ENCODE data around the gene ANTXRL.
"Not testable (repeated sequence)": the region's sequence is repeated elsewhere in the genome, so short reads cannot be mapped to it uniquely, and the experiment has no call there.

Gene ANTXRL

GRCh38 chr10:46254007-46254383 is 32.8 kb upstream of the ANTXRL start:
- no peak overlapping the region for H3K9ac ChIP-seq (ENCODE audit: low read depth, low read length, poor library complexity)
- no peaks in the 10 kb centered on the region for H3K36me3 ChIP-seq (replicated peaks in 1 of 2; ENCODE audit: control insufficient read depth in 2 of 2, insufficient read depth in 2 of 2, low read length in 2 of 2)
- peak overlapping the region; percentile 36 for H2BK120ac ChIP-seq (ENCODE audit: low read depth, low read length)
- H3K4me1 ChIP-seq (ENCODE audit: control insufficient read depth in 2 of 2, insufficient read depth in 1 of 2, low read depth in 1 of 2, low read length in 2 of 2), result no peaks in the 10 kb centered on the region
- no peak overlapping the region for H2BK15ac ChIP-seq (ENCODE audit: low read length)
- no CpG with 5 or more reads among the region's 6 CpGs for WGBS, 2 donors (ENCODE audit: extremely low coverage in 2 of 2, insufficient read length in 2 of 2, insufficient replicate concordance in 1 of 2)
- no peaks in the 10 kb centered on the region for H3K79me1 ChIP-seq (ENCODE audit: low read depth, low read length)
- peak overlapping the region; percentile 56 for H3K4ac ChIP-seq (ENCODE audit: low read length)
- H3K27me3 ChIP-seq (ENCODE audit: control insufficient read depth in 3 of 3, insufficient read depth in 3 of 3, low read depth in 1 of 3, low read length in 3 of 3), result no peaks in the 10 kb centered on the region
- H3K23ac ChIP-seq (ENCODE audit: low read depth, low read length, poor library complexity), result peak overlapping the region; percentile 68
- H2AK5ac ChIP-seq (ENCODE audit: low read depth, low read length), result peak overlapping the region; percentile 94
- H3K14ac ChIP-seq (ENCODE audit: low read length), result peak overlapping the region; percentile 60
- no peak overlapping the region for H3K4me3 ChIP-seq (ENCODE audit: low read length in 2 of 2)
- no peak overlapping the region for H4K8ac ChIP-seq (ENCODE audit: low read depth, low read length)
- H4K91ac ChIP-seq (ENCODE audit: low read depth, low read length, poor library complexity), result no peak overlapping the region
- peak overlapping the region; percentile 94 for H2BK5ac ChIP-seq (ENCODE audit: low read length)
- H3K18ac ChIP-seq (ENCODE audit: low read length), result no peak overlapping the region
- H3K4me2 ChIP-seq (ENCODE audit: insufficient read depth, low read length, poor library complexity, severe bottlenecking), result no peak overlapping the region
- H2BK12ac ChIP-seq (ENCODE audit: low read length), result no peak overlapping the region
- no peak overlapping the region for H3K27ac ChIP-seq (replicated peaks; ENCODE audit: low read length)
- H2AFZ ChIP-seq (ENCODE audit: low read length), result no peak overlapping the region
- no peak for DNase-seq (ENCODE audit: low spot score)
- no peaks in the 10 kb centered on the region for H3K9me3 ChIP-seq (replicated peaks in 1 of 2; ENCODE audit: control insufficient read depth in 2 of 2, insufficient read depth in 1 of 2, low read depth in 1 of 2, low read length in 2 of 2)

GRCh38 chr10:46254467-46254866 is 32.3 kb upstream of the ANTXRL start:
- Histone ChIP-seq H3K4ac (ENCODE audit: low read length) (no peak overlapping the region), H3K4me2 (ENCODE audit: insufficient read depth, low read length, poor library complexity, severe bottlenecking) (no peak overlapping the region), H2AK5ac (ENCODE audit: low read depth, low read length) (no peak overlapping the region), H3K4me1 (ENCODE audit: control insufficient read depth in 2 of 2, insufficient read depth in 1 of 2, low read depth in 1 of 2, low read length in 2 of 2) (no peaks in the 10 kb centered on the region), H2BK15ac (ENCODE audit: low read length) (no peak overlapping the region), H4K91ac (ENCODE audit: low read depth, low read length, poor library complexity) (no peak overlapping the region), H3K4me3 (ENCODE audit: low read length in 2 of 2) (no peak overlapping the region), H3K9ac (ENCODE audit: low read depth, low read length, poor library complexity) (no peak overlapping the region), H3K23ac (ENCODE audit: low read depth, low read length, poor library complexity) (peak overlapping the region; percentile 68), H2BK12ac (ENCODE audit: low read length) (no peak overlapping the region), H3K18ac (ENCODE audit: low read length) (no peak overlapping the region), H3K79me1 (ENCODE audit: low read depth, low read length) (no peaks in the 10 kb centered on the region), H3K9me3 (replicated peaks in 1 of 2; ENCODE audit: control insufficient read depth in 2 of 2, insufficient read depth in 1 of 2, low read depth in 1 of 2, low read length in 2 of 2) (no peaks in the 10 kb centered on the region), H2AFZ (ENCODE audit: low read length) (no peak overlapping the region), H3K27me3 (ENCODE audit: control insufficient read depth in 3 of 3, insufficient read depth in 3 of 3, low read depth in 1 of 3, low read length in 3 of 3) (no peaks in the 10 kb centered on the region), H3K14ac (ENCODE audit: low read length) (no peak overlapping the region), H4K8ac (ENCODE audit: low read depth, low read length) (no peak overlapping the region), H2BK120ac (ENCODE audit: low read depth, low read length) (no peak overlapping the region), H3K27ac (replicated peaks; ENCODE audit: low read length) (no peak overlapping the region), H2BK5ac (ENCODE audit: low read length) (peak overlapping the region; percentile 94), H3K36me3 (replicated peaks in 1 of 2; ENCODE audit: control insufficient read depth in 2 of 2, insufficient read depth in 2 of 2, low read length in 2 of 2) (no peaks in the 10 kb centered on the region)
- no peak for DNase-seq (ENCODE audit: low spot score)
- no CpG with 5 or more reads among the region's 4 CpGs for WGBS, 2 donors (ENCODE audit: extremely low coverage in 2 of 2, insufficient read length in 2 of 2, insufficient replicate concordance in 1 of 2)

GRCh38 chr10:46255210-46255609 is 31.6 kb upstream of the ANTXRL start:
- not testable (repeated sequence) for H3K9ac ChIP-seq (ENCODE audit: low read depth, low read length, poor library complexity); H4K91ac ChIP-seq (ENCODE audit: low read depth, low read length, poor library complexity); H2BK12ac ChIP-seq (ENCODE audit: low read length); H3K27me3 ChIP-seq (ENCODE audit: control insufficient read depth in 3 of 3, insufficient read depth in 3 of 3, low read depth in 1 of 3, low read length in 3 of 3); H3K18ac ChIP-seq (ENCODE audit: low read length); DNase-seq (ENCODE audit: low spot score); H2AK5ac ChIP-seq (ENCODE audit: low read depth, low read length); H3K27ac ChIP-seq (replicated peaks; ENCODE audit: low read length); H4K8ac ChIP-seq (ENCODE audit: low read depth, low read length); H3K4me2 ChIP-seq (ENCODE audit: insufficient read depth, low read length, poor library complexity, severe bottlenecking); H2BK15ac ChIP-seq (ENCODE audit: low read length); H3K4me1 ChIP-seq (ENCODE audit: control insufficient read depth in 2 of 2, insufficient read depth in 1 of 2, low read depth in 1 of 2, low read length in 2 of 2); H3K9me3 ChIP-seq (replicated peaks in 1 of 2; ENCODE audit: control insufficient read depth in 2 of 2, insufficient read depth in 1 of 2, low read depth in 1 of 2, low read length in 2 of 2); H3K14ac ChIP-seq (ENCODE audit: low read length); H2BK120ac ChIP-seq (ENCODE audit: low read depth, low read length); H3K36me3 ChIP-seq (replicated peaks in 1 of 2; ENCODE audit: control insufficient read depth in 2 of 2, insufficient read depth in 2 of 2, low read length in 2 of 2); H3K23ac ChIP-seq (ENCODE audit: low read depth, low read length, poor library complexity); H2BK5ac ChIP-seq (ENCODE audit: low read length); H3K4me3 ChIP-seq (ENCODE audit: low read length in 2 of 2); H3K4ac ChIP-seq (ENCODE audit: low read length); H3K79me1 ChIP-seq (ENCODE audit: low read depth, low read length); H2AFZ ChIP-seq (ENCODE audit: low read length)
- WGBS, 2 donors (ENCODE audit: extremely low coverage in 2 of 2, insufficient read length in 2 of 2, insufficient replicate concordance in 1 of 2), result no CpG with 5 or more reads among the region's 3 CpGs

- H3K4ac ChIP-seq (ENCODE audit: low read length), result no peak overlapping the region
- H3K18ac ChIP-seq (ENCODE audit: low read length), result no peak overlapping the region
- H3K79me1 ChIP-seq (ENCODE audit: low read depth, low read length), result no peaks in the 10 kb centered on the region
- no peak overlapping the region for H2BK15ac ChIP-seq (ENCODE audit: low read length)
- H2BK12ac ChIP-seq (ENCODE audit: low read length), result no peak overlapping the region
- H3K23ac ChIP-seq (ENCODE audit: low read depth, low read length, poor library complexity), result no peak overlapping the region
- H2AK5ac ChIP-seq (ENCODE audit: low read depth, low read length), result no peak overlapping the region
- H3K9me3 ChIP-seq (replicated peaks in 1 of 2; ENCODE audit: control insufficient read depth in 2 of 2, insufficient read depth in 1 of 2, low read depth in 1 of 2, low read length in 2 of 2), result no peaks in the 10 kb centered on the region
- no peak overlapping the region for H3K27ac ChIP-seq (replicated peaks; ENCODE audit: low read length)
- no peak overlapping the region for H2AFZ ChIP-seq (ENCODE audit: low read length)
- H3K4me2 ChIP-seq (ENCODE audit: insufficient read depth, low read length, poor library complexity, severe bottlenecking), result no peak overlapping the region
- no CpG with 5 or more reads among the region's 15 CpGs for WGBS, 2 donors (ENCODE audit: extremely low coverage in 2 of 2, insufficient read length in 2 of 2, insufficient replicate concordance in 1 of 2)
- H3K14ac ChIP-seq (ENCODE audit: low read length), result peak overlapping the region; percentile 14
- H4K91ac ChIP-seq (ENCODE audit: low read depth, low read length, poor library complexity), result no peak overlapping the region
- H4K8ac ChIP-seq (ENCODE audit: low read depth, low read length), result no peak overlapping the region
- DNase-seq (ENCODE audit: low spot score), result peak; percentile 42
- H3K4me1 ChIP-seq (ENCODE audit: control insufficient read depth in 2 of 2, insufficient read depth in 1 of 2, low read depth in 1 of 2, low read length in 2 of 2), result no peaks in the 10 kb centered on the region
- no peaks in the 10 kb centered on the region for H3K36me3 ChIP-seq (replicated peaks in 1 of 2; ENCODE audit: control insufficient read depth in 2 of 2, insufficient read depth in 2 of 2, low read length in 2 of 2)
- H2BK5ac ChIP-seq (ENCODE audit: low read length), result no peak overlapping the region
- no peak overlapping the region for H3K9ac ChIP-seq (ENCODE audit: low read depth, low read length, poor library complexity)
- no peaks in the 10 kb centered on the region for H3K27me3 ChIP-seq (ENCODE audit: control insufficient read depth in 3 of 3, insufficient read depth in 3 of 3, low read depth in 1 of 3, low read length in 3 of 3)
- no peak overlapping the region for H2BK120ac ChIP-seq (ENCODE audit: low read depth, low read length)
- no peak overlapping the region for H3K4me3 ChIP-seq (ENCODE audit: low read length in 2 of 2)
These were observed 30.7 kb upstream of the ANTXRL start for GRCh38 chr10:46255801-46256747.

All from neuronal stem cell (in vitro differentiated cells).